Activated T-cell treated with anti-CD3 and anti-CD28 coated beads for 48 hours (primary cell): Measurements from ENCODE around the gene PLXNC1.

Experiments used
- DNase-seq: peaks from one replicate; pipeline ENCODE4 v3.0.0-alpha.2; 2020; ENCODE audit warnings: low read depth

Gene PLXNC1

GRCh38 chr12:94265966-94266745 is 117.8 kb downstream of the PLXNC1 start:
- no peak for DNase-seq

DNA sequence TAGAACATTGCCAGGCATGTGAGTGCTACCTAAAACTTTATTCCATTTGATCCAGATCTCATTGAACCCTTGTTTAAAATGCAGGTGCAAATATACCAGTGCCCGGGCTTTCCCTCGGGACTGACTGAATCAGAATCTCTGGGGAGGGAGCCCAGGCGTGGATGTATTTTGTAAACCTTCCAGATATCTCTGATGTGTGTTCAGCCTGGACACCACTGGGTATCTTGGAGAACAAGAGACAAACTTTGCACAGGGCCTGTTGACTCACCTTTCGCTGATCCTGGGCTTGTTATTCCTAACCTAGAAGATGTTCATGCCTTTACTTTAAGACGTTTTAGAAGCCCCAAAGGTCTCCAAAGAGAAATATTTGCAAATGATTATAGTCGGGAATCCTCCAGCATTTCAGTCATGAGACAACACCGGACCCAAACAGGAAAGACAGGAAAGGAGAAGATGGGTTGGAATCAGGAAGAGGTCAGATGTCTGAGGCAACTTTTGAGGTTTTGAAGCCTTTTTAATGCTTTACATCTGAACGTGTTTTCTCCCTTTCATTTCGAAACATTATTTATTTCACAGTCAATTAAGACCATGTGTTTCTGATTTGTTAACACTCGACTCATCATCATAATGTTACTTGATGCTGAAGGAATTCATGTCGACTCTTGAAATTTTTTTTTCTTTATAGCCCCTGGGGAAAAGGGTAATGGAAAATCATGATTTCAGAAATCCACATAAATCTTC is 118.6 kb downstream of the PLXNC1 start:
- no peak for DNase-seq

GRCh38 chr12:94267537-94267872 is 119.1 kb downstream of the PLXNC1 start:
- no peak for DNase-seq

DNA sequence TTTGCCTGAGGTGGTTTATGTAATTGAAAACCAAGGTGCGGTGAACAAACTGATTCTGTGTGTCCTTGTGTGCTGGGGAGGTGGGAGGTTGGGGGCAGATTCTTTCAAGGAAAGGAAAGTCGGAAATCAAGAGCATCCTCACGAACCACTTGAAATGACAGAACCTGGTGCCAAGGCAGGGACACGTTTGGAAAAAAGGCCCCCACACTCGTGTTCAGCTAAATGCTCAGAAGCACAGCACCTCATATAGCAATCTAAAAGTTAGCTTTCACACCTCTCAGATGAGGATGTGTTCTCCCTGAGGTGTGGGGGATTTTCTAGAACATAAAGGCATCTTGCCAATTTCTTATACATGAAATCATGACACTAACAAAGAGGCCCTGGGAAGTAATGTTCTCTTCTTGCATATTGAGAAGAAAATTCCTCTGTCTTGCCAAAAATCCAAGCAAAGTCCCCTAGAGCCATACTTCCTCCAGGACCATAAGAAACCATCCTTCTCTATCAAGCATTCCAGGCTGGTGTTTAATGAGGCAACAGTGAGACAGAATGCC is 119.6 kb downstream of the PLXNC1 start:
- no peak for DNase-seq

DNA sequence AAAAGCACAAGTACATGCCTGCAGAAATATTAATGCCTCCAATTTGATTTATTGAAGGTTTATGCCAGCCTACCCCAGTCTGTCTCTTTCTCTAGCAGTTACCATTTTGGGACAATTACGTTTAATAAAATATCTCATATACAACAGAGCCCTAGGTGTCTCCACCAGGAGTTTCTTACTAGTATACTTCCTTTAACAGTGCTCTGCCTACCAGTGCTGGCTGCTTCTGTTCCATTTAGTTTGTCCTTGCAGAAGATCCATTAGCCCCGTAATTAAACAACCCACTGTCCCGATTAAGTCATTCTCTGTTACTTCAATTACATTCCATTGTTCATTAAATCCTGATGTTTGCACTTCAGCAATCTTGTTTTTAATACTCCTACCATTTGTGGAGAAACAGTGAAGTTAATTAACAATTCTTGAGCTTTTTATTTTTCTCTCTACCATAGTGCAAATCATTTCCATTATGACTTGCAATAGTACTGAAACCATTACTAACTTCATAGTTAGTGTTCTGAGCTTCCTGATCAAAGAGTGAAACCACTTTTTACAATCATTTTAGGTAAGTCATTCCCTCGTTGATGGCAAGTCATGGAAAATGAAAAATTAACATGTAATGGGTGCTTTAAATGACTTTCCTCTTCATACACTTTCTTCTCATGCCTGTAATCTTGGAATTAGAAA is 121.1 kb downstream of the PLXNC1 start:
- no peak for DNase-seq

GRCh38 chr12:94271351-94271750 is 123.0 kb downstream of the PLXNC1 start:
- DNase-seq, result no peak

GRCh38 chr12:94272280-94272679 is 123.9 kb downstream of the PLXNC1 start:
- no peak for DNase-seq

DNA sequence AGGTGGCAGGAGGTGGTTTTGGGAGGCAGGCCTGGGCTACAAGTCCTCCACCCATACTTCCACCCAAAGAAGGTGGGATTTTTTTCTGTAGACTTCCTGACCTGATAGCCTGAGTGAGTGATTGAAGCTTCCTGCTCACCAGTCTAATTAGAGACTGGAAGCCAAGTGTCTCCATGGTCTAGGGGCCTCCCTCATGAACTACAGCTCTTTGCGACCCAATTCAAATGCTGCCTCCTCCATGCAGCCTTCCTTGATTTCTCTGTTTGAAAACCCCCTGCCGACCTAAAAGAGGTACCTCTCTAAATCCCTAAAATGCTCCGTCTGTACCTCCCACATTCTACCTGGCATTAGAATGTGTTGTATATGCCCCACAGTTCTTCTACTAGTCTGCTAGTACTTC is 124.9 kb downstream of the PLXNC1 start:
- no peak for DNase-seq

DNA sequence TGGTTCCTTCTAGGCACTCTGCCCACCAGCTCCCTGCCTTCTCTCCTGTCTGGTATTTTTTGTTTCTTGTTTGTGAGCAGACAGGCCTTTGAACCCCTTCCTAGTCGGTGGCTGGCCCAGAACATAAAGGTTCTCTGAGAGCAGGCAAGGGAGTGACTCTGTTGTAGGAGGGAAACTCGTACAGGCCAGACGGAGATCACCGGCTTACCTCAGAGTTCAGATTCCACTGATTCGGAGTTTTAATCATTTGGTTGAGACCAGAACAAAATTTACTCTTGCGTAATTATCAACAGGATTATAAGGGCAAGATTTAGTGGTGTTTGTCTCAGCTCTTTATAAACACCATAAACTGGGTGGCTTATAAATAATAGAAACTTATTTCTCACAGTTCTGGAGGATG is 128.3 kb downstream of the PLXNC1 start:
- DNase-seq, result no peak

DNA sequence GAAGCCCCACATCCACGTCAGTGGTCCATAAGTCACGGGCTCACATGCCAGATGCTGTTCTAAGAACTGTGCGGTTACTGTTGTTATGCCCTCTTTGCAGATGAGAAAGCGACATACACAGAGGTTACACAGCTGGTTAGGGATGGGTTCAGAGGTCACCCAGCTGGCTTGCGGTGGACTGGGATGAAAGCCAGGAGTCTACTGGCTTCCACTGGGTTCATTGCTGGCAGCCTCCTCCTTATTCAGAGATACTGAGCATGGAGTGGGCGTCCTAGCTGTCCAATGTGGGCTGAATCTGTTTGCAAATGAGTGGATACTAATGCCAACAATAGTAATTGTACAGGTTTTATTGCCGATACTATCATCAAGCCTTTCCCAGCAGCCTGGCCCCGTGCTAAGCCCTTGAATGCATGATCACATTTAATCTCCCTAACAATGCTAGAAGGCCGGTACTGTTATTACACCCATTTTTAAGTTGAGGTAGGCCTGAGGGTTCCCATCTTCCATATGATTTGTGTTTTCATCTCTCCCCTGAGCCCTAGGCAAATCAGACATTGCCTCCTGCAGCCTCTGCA is 129.1 kb downstream of the PLXNC1 start:
- DNase-seq, result no peak

DNA sequence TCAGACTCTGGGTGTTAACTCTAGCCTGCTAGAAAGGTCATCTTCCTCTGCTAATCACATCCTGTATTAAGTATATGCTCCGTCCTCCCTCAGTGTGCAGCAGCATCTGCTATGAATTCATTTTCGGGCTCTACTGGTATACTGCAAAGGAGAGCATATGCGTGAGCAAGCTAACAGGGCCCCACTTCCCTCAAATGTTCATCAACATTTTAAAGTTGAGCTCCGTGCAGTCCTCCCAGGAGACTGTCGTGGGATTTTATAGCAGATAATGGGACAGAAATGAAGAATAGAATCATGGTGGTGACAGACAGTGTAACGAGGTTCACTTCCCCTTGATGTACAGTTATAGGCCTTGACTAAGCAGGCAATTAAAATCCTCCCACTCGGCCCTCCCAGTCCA is 131.7 kb downstream of the PLXNC1 start:
- DNase-seq, result no peak

GRCh38 chr12:94282675-94283074 is 134.3 kb downstream of the PLXNC1 start:
- DNase-seq, result no peak

GRCh38 chr12:94284046-94284445 is 135.7 kb downstream of the PLXNC1 start:
- DNase-seq, result no peak

DNA sequence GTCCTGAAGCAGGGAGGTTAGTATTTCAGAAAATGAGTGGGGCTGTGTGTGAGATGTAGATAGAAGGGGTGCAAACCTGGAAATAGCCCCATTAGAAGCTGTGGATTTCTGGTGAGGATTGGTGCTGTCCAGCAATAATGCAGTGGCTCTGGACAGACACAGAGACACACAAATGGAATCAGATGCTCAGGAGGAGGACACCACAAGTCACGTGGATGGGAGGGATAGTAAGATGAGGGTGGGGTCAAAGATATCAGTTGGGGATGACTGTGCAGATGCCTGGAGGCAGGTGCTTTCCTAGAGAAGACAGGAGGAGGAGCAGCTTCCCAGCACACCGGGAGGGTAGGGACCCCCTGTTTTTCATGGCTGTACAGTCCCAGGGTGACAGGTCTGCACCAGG is 136.5 kb downstream of the PLXNC1 start:
- DNase-seq, result no peak

- DNase-seq, result no peak
Measured at GRCh38 chr12:94285943-94286582, 137.7 kb downstream of the PLXNC1 start.

- DNase-seq, result no peak
Measured at GRCh38 chr12:94286583-94287244, 138.3 kb downstream of the PLXNC1 start.

GRCh38 chr12:94287245-94287628 is 138.9 kb downstream of the PLXNC1 start:
- DNase-seq, result no peak

DNA sequence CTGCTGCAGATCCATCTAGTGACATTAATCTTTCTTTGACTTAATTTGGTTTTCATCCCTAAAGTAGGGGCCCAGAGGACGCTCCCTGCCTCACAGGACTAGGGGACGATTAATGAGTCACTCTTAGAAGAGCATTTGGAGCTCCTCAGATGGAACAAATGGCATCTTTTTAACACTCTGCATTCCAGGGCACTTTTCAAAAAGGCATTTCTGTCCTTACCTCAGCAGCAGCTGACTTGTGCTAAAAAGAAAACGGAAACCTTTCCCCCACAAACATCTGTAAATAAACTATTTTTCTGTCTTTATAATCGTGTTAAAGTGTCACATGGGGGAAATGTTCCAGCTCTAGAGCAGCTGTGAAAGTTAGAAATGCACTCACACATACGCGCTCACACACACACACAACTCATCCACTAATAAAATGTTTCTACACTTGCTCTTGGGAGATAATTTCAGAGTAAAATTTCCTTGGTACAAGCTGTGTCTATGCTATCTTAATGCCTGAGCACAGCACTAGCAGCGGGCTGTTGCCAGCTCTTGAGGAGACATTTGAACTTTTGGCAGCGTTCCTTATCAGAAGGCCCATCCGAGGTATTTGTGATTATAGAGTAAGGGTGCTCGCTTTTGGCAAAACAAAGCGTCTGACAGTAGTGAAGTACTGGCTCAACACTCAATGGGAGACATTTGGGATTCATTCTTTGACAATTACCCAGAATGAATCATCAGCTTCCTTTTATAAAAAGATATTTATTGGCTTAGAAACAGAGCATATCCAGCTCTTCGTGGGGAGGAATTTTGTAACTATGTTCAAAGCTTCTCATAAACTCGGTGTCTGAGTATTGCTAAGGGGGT is 141.3 kb downstream of the PLXNC1 start:
- DNase-seq, result no peak

DNA sequence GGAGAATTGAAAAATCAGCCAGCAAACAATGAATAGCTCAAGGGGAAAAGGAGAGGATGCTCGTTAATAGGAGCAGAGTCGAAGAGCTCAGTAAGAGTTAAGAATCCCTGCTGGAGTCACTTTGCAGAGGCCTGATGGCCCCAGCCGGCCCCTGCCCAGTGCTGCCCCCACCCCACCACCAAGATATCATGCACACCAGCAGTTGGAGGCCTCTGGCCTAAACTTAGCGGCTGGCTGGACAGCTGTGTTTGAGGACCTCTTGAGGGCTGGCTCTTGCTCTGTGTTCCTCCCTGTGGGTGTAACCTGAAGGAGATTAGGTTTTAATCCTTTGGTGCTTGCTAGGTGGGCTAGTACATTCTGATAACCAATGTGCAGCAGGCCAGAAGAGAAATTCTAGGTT is 142.0 kb downstream of the PLXNC1 start:
- DNase-seq, result no peak

- DNase-seq, result no peak
Measured at GRCh38 chr12:94297096-94297699, 148.8 kb downstream of the PLXNC1 start.
